ENCODE results near the gene PHF21B.

DNA sequence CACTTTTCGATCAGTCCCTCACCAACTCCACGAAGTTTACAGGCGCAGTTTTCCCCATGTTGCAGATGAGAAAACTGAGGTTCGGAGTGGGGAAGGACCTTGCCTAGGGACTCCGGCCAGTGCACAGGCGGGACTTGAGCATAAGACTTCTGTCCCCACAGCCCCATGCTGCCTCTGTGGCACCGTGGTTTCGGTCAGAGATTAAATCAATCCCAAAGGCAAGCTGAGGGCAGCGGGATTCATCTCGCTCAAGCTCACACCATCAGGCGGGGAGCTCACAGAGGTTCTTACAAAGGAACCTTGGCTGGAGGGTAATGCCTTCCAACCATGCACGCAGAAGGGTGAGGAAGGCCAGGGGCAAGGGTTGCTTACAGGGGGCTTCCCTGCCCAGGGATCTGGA, 115.5 kb downstream of the PHF21B start:
- TF ChIP-seq GATA3 (IDR thresholded peaks at IDR 0.05; ENCODE audit: low read depth, low read length) (no peak), GATA2 (IDR thresholded peaks at IDR 0.05; ENCODE audit: low read depth, low read length) (no peak)

Data from SH-SY5Y (cell line).